HG02973 (cell line): ENCODE measurements around the gene THOP1.

Source experiments
- ATAC-seq: cut with Tn5 transposase; IDR thresholded peaks from one replicate; pipeline ENCODE4 v1.9.1; 2021; ENCODE audit warnings: moderate library complexity; ENCODE audit not compliant: unreplicated experiment

Gene THOP1

GRCh38 chr19:2802826-2803225 is 17.5 kb downstream of the THOP1 start:
- ATAC-seq: no peak

GRCh38 chr19:2803486-2804155 is 18.3 kb downstream of the THOP1 start:
- ATAC-seq: no peak

GRCh38 chr19:2804156-2805004 is 19.1 kb downstream of the THOP1 start:
- no peak for ATAC-seq

- ATAC-seq: no peak
These were observed 20.1 kb downstream of the THOP1 start for GRCh38 chr19:2805261-2805900.

- ATAC-seq: no peak
These were observed 20.8 kb downstream of the THOP1 start for GRCh38 chr19:2805991-2806649.

- no peak for ATAC-seq
These were observed 21.6 kb downstream of the THOP1 start for GRCh38 chr19:2806736-2807378.

- ATAC-seq: no peak
These were observed 22.3 kb downstream of the THOP1 start for GRCh38 chr19:2807379-2808128.

- no peak for ATAC-seq
These were observed 23.0 kb downstream of the THOP1 start for GRCh38 chr19:2808129-2808941.

GRCh38 chr19:2809387-2810140 is 24.3 kb downstream of the THOP1 start:
- no peak for ATAC-seq

- no peak for ATAC-seq
These were observed 25.1 kb downstream of the THOP1 start for GRCh38 chr19:2810141-2811091.

- no peak for ATAC-seq
These were observed 26.0 kb downstream of the THOP1 start for GRCh38 chr19:2811221-2811722.

GRCh38 chr19:2811735-2812413 is 26.6 kb downstream of the THOP1 start:
- no peak for ATAC-seq

GRCh38 chr19:2812414-2813234 is 27.3 kb downstream of the THOP1 start:
- no peak for ATAC-seq

GRCh38 chr19:2813235-2814160 is 28.2 kb downstream of the THOP1 start:
- ATAC-seq: no peak

GRCh38 chr19:2814426-2814825 is 29.1 kb downstream of the THOP1 start:
- no peak for ATAC-seq
